NCI-H1436 (cell line): ENCODE results near the gene TMCC3.
"Not testable (repeated sequence)": the region's sequence is repeated elsewhere in the genome, so short reads cannot be mapped to it uniquely, and the experiment has no call there.

Experiments used
- DNase-seq: peaks from one replicate; lab custom pipeline; 2025; lab: John Stamatoyannopoulos, UW

Gene TMCC3

DNA sequence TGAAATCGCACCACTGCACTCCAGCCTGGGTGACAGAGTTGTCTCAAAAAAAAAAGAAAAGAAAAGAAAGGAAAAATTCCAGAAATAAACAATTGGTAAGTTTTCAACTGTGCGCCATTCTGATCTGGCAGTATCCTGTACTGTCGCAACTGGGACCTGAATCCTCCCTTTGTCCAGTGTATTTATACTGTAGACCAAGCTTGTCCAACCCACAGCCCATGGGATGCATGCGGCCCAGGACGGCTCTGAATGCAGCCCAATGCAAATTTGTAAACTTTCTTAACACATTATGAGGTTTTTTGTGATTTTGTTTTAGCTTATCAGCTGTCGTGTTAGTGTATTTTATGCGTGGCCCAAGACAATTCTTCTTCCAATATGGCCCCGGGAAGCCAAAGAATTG lies 84.7 kb downstream of the TMCC3 start:
- DNase-seq: no peak

DNA sequence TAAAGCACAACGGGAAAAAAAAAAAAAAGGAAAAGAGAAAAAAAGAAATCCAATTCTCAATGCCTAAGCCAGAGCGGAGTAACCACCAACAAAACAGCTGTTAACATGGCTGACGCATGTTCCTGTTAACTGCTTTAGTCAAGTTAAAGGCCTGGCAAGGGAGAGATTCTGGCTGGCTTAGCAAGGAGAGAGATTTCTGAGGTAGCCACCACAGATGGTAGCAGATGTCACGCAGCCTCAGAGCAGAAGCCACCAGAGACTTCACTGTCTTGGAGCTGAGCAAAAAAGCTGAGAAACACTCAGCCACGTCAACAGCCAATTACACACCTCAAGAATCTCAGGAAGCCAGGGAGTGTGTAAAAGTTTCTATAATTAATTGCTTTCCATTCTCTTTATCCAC lies 87.1 kb downstream of the TMCC3 start:
- no peak for DNase-seq

- DNase-seq: no peak
Observed at GRCh38 chr12:94561943-94562411, 88.4 kb downstream of the TMCC3 start.

GRCh38 chr12:94560431-94561221 lies 89.7 kb downstream of the TMCC3 start:
- DNase-seq: no peak

DNA sequence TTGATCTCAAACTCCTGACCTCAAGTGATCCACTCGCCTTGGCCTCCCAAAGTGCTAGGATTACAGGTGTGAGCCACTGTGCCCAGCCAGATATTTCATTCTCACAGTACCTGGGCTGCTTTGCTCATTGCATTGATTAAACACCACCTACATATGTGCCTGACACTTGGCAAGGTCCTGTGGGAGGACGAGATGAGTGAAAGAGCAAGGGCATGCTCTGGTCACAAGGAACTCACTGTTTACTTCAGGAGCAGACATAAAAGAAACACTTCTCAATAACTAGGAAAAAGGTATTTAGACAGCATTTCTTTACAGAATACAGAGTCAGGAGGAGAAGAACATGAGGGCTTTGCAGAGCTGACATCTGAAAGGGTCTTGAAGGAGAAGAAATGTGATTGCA lies 91.7 kb downstream of the TMCC3 start:
- DNase-seq: no peak

DNA sequence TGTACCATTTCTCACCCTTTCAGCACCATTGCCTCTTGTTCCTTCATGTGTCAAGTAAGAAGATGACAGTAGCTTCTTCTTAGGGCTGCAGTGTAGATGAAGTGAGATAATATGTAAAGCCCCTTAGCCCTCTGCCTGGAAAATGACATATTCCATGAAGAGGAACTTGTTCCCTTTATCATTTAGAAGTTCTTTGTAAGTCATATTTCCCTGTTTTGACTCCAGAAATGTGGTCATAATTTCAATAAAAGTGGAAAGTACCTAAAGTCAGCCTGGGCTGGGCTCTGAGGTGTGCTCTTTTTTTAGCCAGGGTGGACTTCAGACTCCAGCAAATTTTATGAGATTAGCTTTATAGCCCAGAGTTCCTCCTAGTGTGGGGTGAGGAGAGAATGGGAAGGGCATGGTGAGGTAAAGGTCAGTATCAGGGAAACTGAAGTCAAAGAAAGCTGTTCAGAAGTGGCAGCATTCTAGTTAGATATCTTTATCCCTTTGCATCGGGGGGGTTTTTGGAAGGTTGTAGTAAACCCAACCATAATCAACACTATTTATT lies 92.5 kb downstream of the TMCC3 start:
- no peak for DNase-seq

DNA sequence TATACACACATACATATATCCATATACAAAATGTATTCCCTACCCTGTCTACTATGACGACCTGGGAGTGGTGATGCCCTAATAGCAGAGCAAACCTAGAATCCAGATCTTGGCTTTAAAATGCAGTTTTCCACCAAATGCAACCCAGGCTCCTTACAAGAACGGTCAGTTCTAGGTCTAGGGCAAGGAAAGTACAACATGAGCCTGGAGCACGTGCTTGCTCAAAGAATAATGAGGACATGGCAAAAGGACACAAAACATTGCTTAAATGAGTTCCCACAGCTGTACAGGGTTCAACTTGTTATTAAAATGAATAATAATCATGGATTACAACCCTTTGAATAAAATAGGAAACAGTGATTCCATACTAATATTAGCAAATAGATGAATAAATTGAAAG lies 94.7 kb downstream of the TMCC3 start:
- no peak for DNase-seq

DNA sequence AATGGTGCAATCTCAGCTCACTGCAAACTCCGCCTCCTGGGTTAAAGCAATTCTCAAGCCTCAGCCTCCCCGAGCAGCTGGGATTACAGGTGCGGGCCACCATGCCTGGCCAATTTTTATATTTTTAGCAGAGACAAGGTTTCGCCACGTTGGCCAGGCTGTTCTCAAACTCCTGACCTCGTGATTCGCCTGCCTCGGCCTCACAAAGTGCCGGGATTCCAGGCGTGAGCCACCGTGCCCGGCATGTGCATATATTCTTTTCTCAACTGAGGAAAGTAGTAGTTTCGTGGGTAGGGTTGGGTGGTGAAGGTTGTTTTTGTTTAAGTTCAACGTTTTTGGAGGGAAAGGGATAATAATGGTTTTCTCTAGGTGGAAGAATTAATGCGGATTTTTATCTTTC lies 96.5 kb downstream of the TMCC3 start:
- DNase-seq: no peak

GRCh38 chr12:94553130-94553519 lies 97.2 kb downstream of the TMCC3 start:
- DNase-seq: no peak

DNA sequence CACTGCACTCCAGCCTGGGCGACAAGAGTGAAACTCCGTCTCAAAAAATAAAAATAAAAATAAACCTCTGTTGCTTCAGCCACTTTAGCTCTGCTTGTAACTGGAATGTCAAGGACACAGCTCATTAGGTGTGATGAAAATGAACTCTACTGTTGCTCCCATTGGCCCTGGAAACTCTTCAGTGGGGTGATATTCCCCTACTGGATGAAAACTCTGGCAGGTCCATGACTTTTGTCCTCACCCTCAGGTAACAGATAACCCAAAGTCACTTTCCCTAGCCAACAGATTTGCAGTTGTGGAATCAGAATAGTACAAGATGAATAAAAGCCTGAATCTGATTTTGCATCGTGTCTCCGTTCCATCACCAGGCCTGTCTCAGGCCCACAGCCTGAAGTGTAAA lies 98.5 kb downstream of the TMCC3 start:
- DNase-seq: no peak

- no peak for DNase-seq
Observed at GRCh38 chr12:94550964-94551363, 99.4 kb downstream of the TMCC3 start.

DNA sequence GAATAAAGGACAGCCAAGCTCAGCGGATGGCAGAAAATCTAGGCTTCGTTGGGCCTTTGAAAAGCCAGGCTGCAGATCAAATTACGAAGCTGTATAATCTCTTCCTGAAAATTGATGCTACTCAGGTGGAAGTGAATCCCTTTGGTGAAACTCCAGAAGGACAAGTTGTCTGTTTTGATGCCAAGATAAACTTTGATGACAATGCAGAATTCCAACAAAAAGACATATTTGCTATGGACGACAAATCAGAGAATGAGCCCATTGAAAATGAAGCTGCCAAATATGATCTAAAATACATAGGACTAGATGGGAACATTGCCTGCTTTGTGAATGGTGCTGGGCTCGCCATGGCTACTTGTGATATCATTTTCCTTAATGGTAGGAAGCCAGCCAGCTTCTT lies 101.5 kb downstream of the TMCC3 start:
- not testable (repeated sequence) for DNase-seq

DNA sequence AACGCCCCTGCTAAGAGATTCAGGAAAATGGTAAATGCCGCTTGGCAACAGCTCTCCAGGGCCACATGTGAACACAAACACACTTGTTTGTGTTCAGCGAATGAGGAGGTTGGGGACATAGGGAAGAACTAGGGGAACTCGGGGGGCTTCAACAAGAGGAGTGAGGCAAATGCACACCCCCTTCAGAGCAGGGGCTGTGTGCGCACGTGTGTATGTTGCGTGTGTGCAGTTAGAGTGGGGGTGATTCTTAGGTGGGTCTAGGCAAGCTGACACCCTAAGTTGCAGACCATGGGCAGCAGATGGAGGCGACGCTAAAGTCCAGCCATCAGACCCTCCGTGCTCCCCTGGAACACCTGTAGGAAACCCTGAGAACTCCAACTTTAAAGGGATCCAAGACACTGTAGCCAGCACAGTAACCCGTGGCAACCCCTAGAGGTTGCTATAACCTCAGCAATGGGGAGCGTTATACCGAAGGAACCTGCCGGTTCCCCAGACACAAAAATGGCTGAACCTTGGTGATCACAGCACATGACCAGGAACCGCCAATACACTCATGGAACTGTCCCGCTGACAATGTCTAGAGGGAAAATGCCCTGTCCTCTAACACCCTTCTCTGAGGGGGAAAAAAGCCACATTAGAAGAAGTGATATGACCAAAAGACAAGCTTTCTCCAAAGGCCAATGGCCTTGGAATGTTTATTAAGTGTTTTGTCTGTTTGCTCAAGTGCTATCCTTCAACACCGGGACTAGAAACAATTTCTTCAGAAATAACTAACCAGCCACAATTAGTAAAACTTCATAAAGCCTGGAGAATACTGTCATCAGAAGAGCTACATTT lies 104.2 kb downstream of the TMCC3 start:
- DNase-seq: peak; percentile 16

DNA sequence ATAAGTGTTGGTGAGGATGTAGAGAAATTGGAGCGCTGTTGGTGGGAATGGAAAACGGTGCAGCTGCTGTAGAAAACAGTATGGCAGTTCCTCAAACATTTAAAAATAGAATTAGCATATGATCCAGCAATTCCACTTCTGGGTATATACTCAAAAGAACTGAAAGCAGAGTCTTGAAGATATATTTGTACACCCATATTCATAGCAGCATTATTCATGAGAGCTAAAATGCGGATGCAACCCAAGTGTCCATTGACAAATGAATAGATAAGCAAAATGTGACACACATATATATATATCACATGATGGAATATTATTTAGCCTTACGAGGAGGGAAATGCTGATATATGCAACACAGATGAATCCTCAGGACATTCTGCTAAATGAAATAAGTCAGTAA lies 106.0 kb downstream of the TMCC3 start:
- DNase-seq: no peak

DNA sequence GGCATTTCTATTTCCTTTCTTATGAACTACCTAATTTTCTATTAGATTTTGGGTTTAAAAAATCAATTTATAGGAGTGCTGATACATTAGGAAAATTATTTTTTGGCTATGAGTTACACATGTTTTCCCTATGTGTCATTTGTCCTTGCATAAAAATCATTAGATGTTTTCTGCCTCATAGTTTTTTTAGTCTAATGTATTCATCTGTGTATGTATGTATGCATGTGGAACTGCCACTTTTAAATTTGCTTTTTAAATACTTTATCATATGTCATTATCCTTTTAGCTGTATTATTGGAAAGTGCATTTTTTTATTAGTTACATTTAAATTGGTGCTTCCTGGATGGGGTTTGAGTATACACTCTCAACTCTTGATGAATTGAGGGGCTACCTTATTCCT lies 112.0 kb downstream of the TMCC3 start:
- no peak for DNase-seq

DNA sequence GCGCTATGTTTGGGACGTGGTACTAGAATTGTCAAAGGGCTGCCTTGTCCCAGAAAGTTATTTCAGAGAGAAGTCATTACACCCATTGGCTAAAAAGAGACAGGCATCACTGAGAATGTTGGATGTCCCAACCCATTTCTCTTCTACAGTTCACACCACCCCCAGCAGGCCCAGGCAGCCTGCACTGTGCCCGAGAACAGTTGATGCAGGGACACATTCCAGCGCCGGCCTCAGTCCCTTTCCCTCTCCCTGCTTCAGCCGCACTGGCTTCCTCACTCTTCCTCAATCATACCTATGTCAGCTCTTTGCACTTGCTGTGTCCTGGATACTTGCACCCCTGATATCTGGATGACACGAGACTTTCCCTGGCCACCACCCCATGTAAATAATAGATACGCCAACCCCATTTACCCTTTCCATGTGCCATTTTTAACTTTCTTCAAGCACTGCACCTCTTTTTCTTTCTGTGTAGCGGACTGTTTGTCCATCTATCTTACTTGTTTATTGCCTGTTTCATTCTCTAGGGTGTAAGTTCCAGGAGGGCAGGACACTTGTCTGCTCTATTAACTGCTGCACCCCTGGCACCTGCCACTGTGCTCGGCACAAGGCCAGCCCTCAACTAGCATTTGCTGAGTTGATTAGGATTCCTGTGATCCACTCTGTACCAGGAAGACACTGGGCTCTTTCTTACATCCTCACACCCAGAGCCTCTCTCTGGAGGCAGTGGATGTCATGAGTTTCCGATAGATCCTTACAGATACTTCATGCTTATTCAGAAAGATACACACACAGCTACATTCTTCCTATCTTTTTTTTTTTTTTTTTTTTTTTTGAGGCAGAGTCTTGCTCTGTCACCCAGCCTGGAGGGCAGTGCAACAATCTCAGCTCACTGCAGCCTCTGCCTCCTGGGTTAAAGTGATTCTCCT lies 114.1 kb downstream of the TMCC3 start:
- no peak for DNase-seq

DNA sequence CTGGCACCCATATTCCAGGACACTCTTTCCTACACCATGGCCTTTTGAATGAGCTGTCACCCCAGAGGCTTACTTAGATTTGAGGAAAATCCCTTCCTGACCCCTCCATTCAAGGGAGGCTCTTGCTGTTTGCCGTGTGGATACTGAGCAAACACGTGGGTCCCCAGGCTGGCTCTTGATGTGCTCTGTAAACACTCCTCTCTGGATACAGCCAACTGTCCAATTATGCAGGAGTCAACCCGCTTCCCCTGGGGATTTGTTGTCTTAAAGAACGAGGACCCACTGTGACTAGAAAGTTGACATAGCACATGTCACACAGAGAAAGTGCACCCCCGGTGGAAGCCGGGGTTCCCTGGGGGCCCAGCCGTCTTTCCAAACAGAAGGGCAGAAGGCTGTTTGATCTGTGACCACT lies 114.8 kb downstream of the TMCC3 start:
- DNase-seq: peak; percentile 66

- DNase-seq: no peak
Observed at GRCh38 chr12:94534774-94535509, 115.4 kb downstream of the TMCC3 start.

GRCh38 chr12:94534278-94534677 lies 116.1 kb downstream of the TMCC3 start:
- DNase-seq: no peak

GRCh38 chr12:94532490-94533422 lies 117.6 kb downstream of the TMCC3 start:
- peak; percentile 74 for DNase-seq
